PC-3 (cell line): ENCODE results near the gene AUH.

Experiments used
- CTCF ChIP-seq: fragments of 300-600 bp; sonication (generic); conservative IDR thresholded peaks from 2 replicates; pipeline ENCODE4 v1.5.1; 2017; ENCODE audit warnings: antibody characterized with exemption, low read depth, mild to moderate bottlenecking, low read length
- EZH2 ChIP-seq: fragments of 300-600 bp; sonication (generic); IDR thresholded peaks from one replicate; pipeline ENCODE4 v1.6.1; 2017; ENCODE audit warnings: antibody characterized with exemption, mild to moderate bottlenecking, low read length; ENCODE audit not compliant: unreplicated experiment

GRCh38 chr9:91328186-91328585 is 33.5 kb downstream of the AUH start:
- no peak for TF ChIP-seq CTCF
- TF ChIP-seq EZH2: no peak
